Liver (tissue), 3 donors: Measurements from ENCODE around the gene HGS.

Experiments
- GABPA ChIP-seq, 2 donors: IDR thresholded peaks in 1 of 2; conservative IDR thresholded peaks in 1 of 2; 2 replicates each; pipeline ENCODE4 v1.6.1; 2016; ENCODE audit warnings: antibody characterized with exemption in 2 of 2, mild to moderate bottlenecking in 1 of 2, moderate library complexity in 1 of 2
- RXRA ChIP-seq, 2 donors: IDR thresholded peaks; 2 replicates each; pipeline ENCODE4 v1.6.1; 2017 to 2018; ENCODE audit warnings: antibody characterized with exemption in 2 of 2, mild to moderate bottlenecking in 1 of 2
- SP1 ChIP-seq: IDR thresholded peaks from 2 replicates; pipeline ENCODE4 v1.6.1; 2018; ENCODE audit warnings: antibody characterized with exemption, mild to moderate bottlenecking
- TF ChIP-seq, protein P1 (sequence below): fragments of 150-350 bp; IDR thresholded peaks from 2 replicates; pipeline ENCODE4 v1.5.1; 2017; ENCODE audit warnings: improper control_type of control experiment, low read depth, low read length; ENCODE audit not compliant: missing input control
- TF ChIP-seq, protein P2 (sequence below): IDR thresholded peaks from 2 replicates; pipeline ENCODE4 v1.6.1; 2016; ENCODE audit warnings: antibody characterized with exemption
- TF ChIP-seq, protein P3 (sequence below): IDR thresholded peaks from 2 replicates; pipeline ENCODE4 v1.6.1; 2016; ENCODE audit warnings: antibody characterized with exemption
- donor health status: healthy.
- donor health status: healthy.

DNA sequence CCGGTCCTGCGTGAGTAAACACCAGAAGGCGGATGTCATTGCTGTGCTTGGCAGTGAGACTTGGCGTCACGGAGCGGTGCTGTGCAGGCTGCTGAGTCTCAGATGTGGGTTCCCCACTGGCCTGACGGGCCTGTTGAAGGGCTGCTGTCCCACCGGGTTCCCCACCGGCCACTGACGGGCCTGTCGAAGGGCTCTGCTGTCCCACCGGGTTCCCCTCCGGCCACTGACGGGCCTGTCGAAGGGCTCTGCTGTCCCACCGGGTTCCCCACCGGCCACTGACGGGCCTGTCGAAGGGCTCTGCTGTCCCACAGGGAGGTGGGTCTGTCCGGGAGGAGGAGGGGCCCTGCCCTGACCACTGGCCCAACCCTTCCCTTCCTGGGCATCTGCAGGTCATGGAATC, 2.8 kb downstream of the HGS start:
- TF ChIP-seq, protein P1, sequence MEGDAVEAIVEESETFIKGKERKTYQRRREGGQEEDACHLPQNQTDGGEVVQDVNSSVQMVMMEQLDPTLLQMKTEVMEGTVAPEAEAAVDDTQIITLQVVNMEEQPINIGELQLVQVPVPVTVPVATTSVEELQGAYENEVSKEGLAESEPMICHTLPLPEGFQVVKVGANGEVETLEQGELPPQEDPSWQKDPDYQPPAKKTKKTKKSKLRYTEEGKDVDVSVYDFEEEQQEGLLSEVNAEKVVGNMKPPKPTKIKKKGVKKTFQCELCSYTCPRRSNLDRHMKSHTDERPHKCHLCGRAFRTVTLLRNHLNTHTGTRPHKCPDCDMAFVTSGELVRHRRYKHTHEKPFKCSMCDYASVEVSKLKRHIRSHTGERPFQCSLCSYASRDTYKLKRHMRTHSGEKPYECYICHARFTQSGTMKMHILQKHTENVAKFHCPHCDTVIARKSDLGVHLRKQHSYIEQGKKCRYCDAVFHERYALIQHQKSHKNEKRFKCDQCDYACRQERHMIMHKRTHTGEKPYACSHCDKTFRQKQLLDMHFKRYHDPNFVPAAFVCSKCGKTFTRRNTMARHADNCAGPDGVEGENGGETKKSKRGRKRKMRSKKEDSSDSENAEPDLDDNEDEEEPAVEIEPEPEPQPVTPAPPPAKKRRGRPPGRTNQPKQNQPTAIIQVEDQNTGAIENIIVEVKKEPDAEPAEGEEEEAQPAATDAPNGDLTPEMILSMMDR, result no peak
- TF ChIP-seq GABPA (IDR thresholded peaks at IDR 0.05 in 1 of 2, conservative IDR thresholded peaks at IDR 0.05 in 1 of 2), result no peak
- no peak for TF ChIP-seq SP1
- no peak for TF ChIP-seq RXRA (IDR thresholded peaks at IDR 0.05)
- TF ChIP-seq, protein P2, sequence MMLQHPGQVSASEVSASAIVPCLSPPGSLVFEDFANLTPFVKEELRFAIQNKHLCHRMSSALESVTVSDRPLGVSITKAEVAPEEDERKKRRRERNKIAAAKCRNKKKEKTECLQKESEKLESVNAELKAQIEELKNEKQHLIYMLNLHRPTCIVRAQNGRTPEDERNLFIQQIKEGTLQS, result no peak
- TF ChIP-seq, protein P3, sequence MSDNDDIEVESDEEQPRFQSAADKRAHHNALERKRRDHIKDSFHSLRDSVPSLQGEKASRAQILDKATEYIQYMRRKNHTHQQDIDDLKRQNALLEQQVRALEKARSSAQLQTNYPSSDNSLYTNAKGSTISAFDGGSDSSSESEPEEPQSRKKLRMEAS, result no peak
